Activated CD4-positive, alpha-beta T cell treated with anti-CD3 and anti-CD28 coated beads, Interleukin-2, Interleukin-6, amounts not matched to agents 100 ng/mL and 50 ng/mL, durations not matched to agents 16 hours and 8 hours (primary cell): Measurements from ENCODE around the gene UGT1A4.
"Not testable (repeated sequence)": the region's sequence is repeated elsewhere in the genome, so short reads cannot be mapped to it uniquely, and the experiment has no call there.

Experiments
- DNase-seq: peaks from one replicate; pipeline ENCODE4 v3.0.0-alpha.2; 2020

The UGT1A4 gene

GRCh38 chr2:233751212-233752009 is 32.9 kb downstream of the UGT1A4 start:
- not testable (repeated sequence) for DNase-seq

GRCh38 chr2:233754872-233755611 is 36.5 kb downstream of the UGT1A4 start:
- no peak for DNase-seq

- no peak for DNase-seq
These were observed 38.0 kb downstream of the UGT1A4 start for GRCh38 chr2:233756429-233757081.

- DNase-seq: no peak
These were observed 39.6 kb downstream of the UGT1A4 start for GRCh38 chr2:233758141-233758540.

GRCh38 chr2:233758849-233759248 is 40.3 kb downstream of the UGT1A4 start:
- DNase-seq: no peak

GRCh38 chr2:233760043-233760442 is 41.5 kb downstream of the UGT1A4 start, which contains the start of gene UGT1A1:
Gene UGT1A1 (plus strand): TSS chr2:233760270. CDS start chr2:233760288, 18 bp downstream.
- no peak for DNase-seq

- no peak for DNase-seq
These were observed 42.7 kb downstream of the UGT1A4 start for GRCh38 chr2:233761040-233761769.

GRCh38 chr2:233764264-233764663 is 45.7 kb downstream of the UGT1A4 start:
- no peak for DNase-seq

GRCh38 chr2:233764761-233765160 is 46.2 kb downstream of the UGT1A4 start:
- no peak for DNase-seq

- no peak for DNase-seq
These were observed 47.9 kb downstream of the UGT1A4 start for GRCh38 chr2:233766416-233766815.

- no peak for DNase-seq
These were observed 49.5 kb downstream of the UGT1A4 start for GRCh38 chr2:233768076-233768475.

GRCh38 chr2:233769260-233769659 is 50.7 kb downstream of the UGT1A4 start:
- DNase-seq: no peak

- no peak for DNase-seq
These were observed 53.6 kb downstream of the UGT1A4 start for GRCh38 chr2:233772153-233772552.

- no peak for DNase-seq
These were observed 54.0 kb downstream of the UGT1A4 start for GRCh38 chr2:233772583-233772982.

- DNase-seq: no peak
These were observed 55.3 kb downstream of the UGT1A4 start for GRCh38 chr2:233773854-233774253.

GRCh38 chr2:233775414-233775813 is 56.9 kb downstream of the UGT1A4 start:
- DNase-seq: no peak

- DNase-seq: no peak
These were observed 59.5 kb downstream of the UGT1A4 start, which contains the start of gene MROH2A for GRCh38 chr2:233778030-233778429. Gene MROH2A (plus strand): TSS chr2:233778330. CDS start chr2:233779359, 1,029 bp downstream.

- no peak for DNase-seq
These were observed 61.2 kb downstream of the UGT1A4 start for GRCh38 chr2:233779722-233780121.

- no peak for DNase-seq
These were observed 62.2 kb downstream of the UGT1A4 start for GRCh38 chr2:233780771-233781170.

- DNase-seq: no peak
These were observed 71.0 kb downstream of the UGT1A4 start for GRCh38 chr2:233789554-233789953.

GRCh38 chr2:233791151-233791882 is 72.8 kb downstream of the UGT1A4 start:
- no peak for DNase-seq

- no peak for DNase-seq
These were observed 73.4 kb downstream of the UGT1A4 start for GRCh38 chr2:233791883-233792329.
